Natural killer cell (primary cell): ENCODE results near the gene TMEM82. TPM values are rescaled to one million over a fixed set of nuclear protein-coding genes. Genes with fewer than 3 reads are reported as not detected.

Experiments
- ATAC-seq, 3 donors: fragments of 150-1000 bp in 2 of 3; fragments of 200-7000 bp in 1 of 3; cut with Tn5 transposase; 1 replicate in 1 of 3; 2 replicates in 2 of 3; pipeline ENCODE4 v1.10.0; 2021; ENCODE audit warnings: mild to moderate bottlenecking in 2 of 3, moderate library complexity in 2 of 3
- DNase-seq, 2 donors: peaks; one replicate each; pipeline versions ENCODE4 v3.0.0 to v3.0.0-alpha.2; 2013 to 2021; ENCODE audit warnings: mixed read lengths in 1 of 2
- H3K27ac ChIP-seq: one replicate; pipeline ENCODE4 v1.5.1; 2013; ENCODE audit warnings: mild to moderate bottlenecking, low read length
- H3K27me3 ChIP-seq: one replicate; pipeline ENCODE4 v1.6.1; 2013; ENCODE audit warnings: low read length; ENCODE audit not compliant: control insufficient read depth, insufficient read depth
- H3K36me3 ChIP-seq: one replicate; pipeline ENCODE4 v1.6.1; 2013; ENCODE audit warnings: low read length; ENCODE audit not compliant: control insufficient read depth, insufficient read depth
- H3K4me1 ChIP-seq: one replicate; pipeline ENCODE4 v1.6.1; 2013; ENCODE audit warnings: low read length; ENCODE audit not compliant: control insufficient read depth, insufficient read depth
- H3K4me3 ChIP-seq: one replicate; pipeline ENCODE4 v1.5.1; 2013; ENCODE audit warnings: low read length
- H3K9me3 ChIP-seq: one replicate; pipeline ENCODE4 v1.6.1; 2013; ENCODE audit warnings: low read length; ENCODE audit not compliant: control insufficient read depth, insufficient read depth
- H3K27ac Mint-ChIP-seq, 2 donors: one replicate each; pipeline ENCODE4 v1.8.0; 2022; ENCODE audit warnings: mild to moderate bottlenecking in 2 of 2, mixed read lengths in 2 of 2, moderate library complexity in 1 of 2
- H3K27me3 Mint-ChIP-seq, 2 donors: one replicate each; pipeline ENCODE4 v1.8.0; 2022; ENCODE audit warnings: low read depth in 2 of 2, mixed read lengths in 2 of 2
- H3K36me3 Mint-ChIP-seq: one replicate; pipeline ENCODE4 v1.8.0; 2022; ENCODE audit warnings: mixed read lengths
- H3K4me1 Mint-ChIP-seq, 2 donors: one replicate each; pipeline ENCODE4 v1.8.0; 2022; ENCODE audit warnings: mixed read lengths in 2 of 2
- H3K4me3 Mint-ChIP-seq: one replicate; pipeline ENCODE4 v1.8.0; 2022; ENCODE audit warnings: mild to moderate bottlenecking, moderate library complexity, mixed read lengths
- H3K9me3 Mint-ChIP-seq, 2 donors: one replicate each; pipeline ENCODE4 v1.8.0; 2022; ENCODE audit warnings: mixed read lengths in 2 of 2
- WGBS: methylation state at CpG from one replicate; pipeline ENCODE4 v1.1.7; 2013; ENCODE audit warnings: missing lambda C conversion rate; ENCODE audit not compliant: insufficient coverage; 5-methylcytosine and 5-hydroxymethylcytosine counted together
- intact Hi-C: fragments of 100-400 bp; cut with micrococcal nuclease; formaldehyde crosslinking; loops from one replicate; pipeline ENCODE4 v1.14.2; 2022
- total RNA-seq, 4 donors: library from RNA; stranded (reverse); fragments of 120-200 nt in 1 of 4; gene quantifications; one replicate each; pipeline versions ENCODE4 v1.2.3 to v1.2.4, GENCODE V29; 2013 to 2022
- TF ChIP-seq, protein P1 (sequence below): fragments of 200-600 bp; IDR thresholded peaks from one replicate; pipeline ENCODE4 v1.8.0; 2022; ENCODE audit warnings: antibody characterized with exemption

TMEM82 gene
- total RNA-seq, 3 donors from 2014 or later (not counting 1 experiment from before 2014, with no cell fraction given), result not detected

DNA sequence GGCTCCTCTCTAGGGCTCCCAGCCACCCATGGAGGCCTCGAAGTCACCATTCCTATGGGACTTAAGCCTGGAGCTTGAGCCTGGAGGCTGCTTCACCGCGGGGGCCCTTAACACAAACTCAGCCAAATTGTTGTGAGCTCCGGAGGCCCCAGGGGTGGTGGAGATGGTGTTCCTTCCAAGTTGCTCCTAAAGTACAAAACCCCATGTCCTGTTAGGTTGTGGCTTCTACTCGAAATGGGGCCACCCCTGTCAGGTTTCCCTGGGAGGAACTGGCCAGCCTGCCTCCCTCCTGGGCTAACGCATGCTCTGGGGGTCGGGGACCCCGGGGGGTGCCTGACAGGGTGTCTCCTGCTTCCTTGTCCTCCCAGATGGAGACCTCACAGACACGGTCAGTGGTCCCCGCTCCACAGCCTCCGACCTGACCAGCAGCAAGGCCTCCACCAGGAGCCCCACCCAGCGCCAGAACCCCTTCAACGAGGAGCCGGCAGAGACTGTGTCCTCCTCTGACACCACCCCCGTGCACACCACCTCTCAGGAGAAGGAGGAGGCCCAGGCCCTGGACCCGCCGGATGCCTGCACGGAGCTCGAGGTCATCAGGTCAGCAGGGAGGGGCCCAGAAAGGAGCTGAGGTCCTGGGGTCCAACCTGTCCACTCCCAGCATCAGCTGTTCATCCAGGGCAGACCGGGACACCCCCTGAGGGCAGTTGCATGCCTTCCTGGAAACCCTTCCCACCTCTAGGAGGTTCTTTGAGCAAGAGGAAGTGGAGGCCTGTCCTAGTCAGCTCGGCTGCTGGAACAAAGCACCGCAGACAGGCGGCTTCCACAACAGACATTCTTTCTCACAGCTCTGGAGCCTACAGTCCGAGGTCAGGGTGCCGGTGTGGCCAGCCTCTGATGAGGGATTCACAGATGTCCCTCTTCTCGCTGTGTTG, 17.1 kb upstream of the TMEM82 start:
- no peaks in the 10 kb centered on the region for H3K4me1 Mint-ChIP-seq
- H3K9me3 Mint-ChIP-seq, result no peaks in the 10 kb centered on the region
- peaks cover 56% of the 10 kb centered on the region for H3K36me3 ChIP-seq
- 92% methylated on average over 25 of the region's 26 CpGs for WGBS
- intact Hi-C loops, result no loop called here
- no peaks in the 10 kb centered on the region for H3K27me3 ChIP-seq
- no peaks in the 10 kb centered on the region for H3K4me1 ChIP-seq
- TF ChIP-seq, protein P1, sequence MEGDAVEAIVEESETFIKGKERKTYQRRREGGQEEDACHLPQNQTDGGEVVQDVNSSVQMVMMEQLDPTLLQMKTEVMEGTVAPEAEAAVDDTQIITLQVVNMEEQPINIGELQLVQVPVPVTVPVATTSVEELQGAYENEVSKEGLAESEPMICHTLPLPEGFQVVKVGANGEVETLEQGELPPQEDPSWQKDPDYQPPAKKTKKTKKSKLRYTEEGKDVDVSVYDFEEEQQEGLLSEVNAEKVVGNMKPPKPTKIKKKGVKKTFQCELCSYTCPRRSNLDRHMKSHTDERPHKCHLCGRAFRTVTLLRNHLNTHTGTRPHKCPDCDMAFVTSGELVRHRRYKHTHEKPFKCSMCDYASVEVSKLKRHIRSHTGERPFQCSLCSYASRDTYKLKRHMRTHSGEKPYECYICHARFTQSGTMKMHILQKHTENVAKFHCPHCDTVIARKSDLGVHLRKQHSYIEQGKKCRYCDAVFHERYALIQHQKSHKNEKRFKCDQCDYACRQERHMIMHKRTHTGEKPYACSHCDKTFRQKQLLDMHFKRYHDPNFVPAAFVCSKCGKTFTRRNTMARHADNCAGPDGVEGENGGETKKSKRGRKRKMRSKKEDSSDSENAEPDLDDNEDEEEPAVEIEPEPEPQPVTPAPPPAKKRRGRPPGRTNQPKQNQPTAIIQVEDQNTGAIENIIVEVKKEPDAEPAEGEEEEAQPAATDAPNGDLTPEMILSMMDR, result no peak
- H3K9me3 ChIP-seq, result no peaks in the 10 kb centered on the region
- no peak for DNase-seq
- no peaks in the 10 kb centered on the region for H3K27me3 Mint-ChIP-seq
- no peak overlapping the region for H3K27ac Mint-ChIP-seq
- no peak for ATAC-seq
- no peak overlapping the region for H3K27ac ChIP-seq
- no peak overlapping the region for H3K4me3 Mint-ChIP-seq
- H3K36me3 Mint-ChIP-seq, result no peaks in the 10 kb centered on the region
- no peak overlapping the region for H3K4me3 ChIP-seq

DNA sequence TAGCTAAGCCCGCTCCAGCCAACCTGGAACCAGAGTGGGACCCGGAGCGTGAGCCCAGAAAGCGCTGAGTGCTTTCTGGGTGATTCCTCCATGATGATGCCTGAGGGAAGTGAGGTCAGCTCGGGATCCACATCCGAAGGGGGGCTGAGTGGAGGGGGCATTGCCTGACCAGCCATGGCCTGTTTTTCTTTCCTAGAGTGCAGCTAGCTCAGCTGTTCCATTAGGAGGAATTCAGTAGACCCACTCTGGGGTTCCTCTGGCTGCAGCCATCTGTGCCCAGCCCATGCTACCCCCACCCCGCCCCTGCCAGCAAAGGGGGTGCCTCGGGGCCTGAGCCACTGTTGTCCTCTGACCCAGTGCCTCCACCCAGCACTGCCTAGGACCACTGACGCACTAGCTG, 15.8 kb upstream of the TMEM82 start:
- no peak overlapping the region for H3K4me3 Mint-ChIP-seq
- DNase-seq (no peak), ATAC-seq (no peak)
- no peaks in the 10 kb centered on the region for H3K36me3 Mint-ChIP-seq
- H3K9me3 Mint-ChIP-seq, result no peaks in the 10 kb centered on the region
- TF ChIP-seq, protein P1, result no peak
- no peaks in the 10 kb centered on the region for H3K4me1 Mint-ChIP-seq
- Histone ChIP-seq H3K36me3 (peaks cover 61% of the 10 kb centered on the region), H3K27me3 (no peaks in the 10 kb centered on the region), H3K9me3 (no peaks in the 10 kb centered on the region), H3K4me1 (no peaks in the 10 kb centered on the region), H3K27ac (no peak overlapping the region), H3K4me3 (no peak overlapping the region)
- no peaks in the 10 kb centered on the region for H3K27me3 Mint-ChIP-seq
- H3K27ac Mint-ChIP-seq, result no peak overlapping the region
- 98% methylated on average over 9 of the region's 9 CpGs for WGBS
- intact Hi-C loops, result no loop called here

DNA sequence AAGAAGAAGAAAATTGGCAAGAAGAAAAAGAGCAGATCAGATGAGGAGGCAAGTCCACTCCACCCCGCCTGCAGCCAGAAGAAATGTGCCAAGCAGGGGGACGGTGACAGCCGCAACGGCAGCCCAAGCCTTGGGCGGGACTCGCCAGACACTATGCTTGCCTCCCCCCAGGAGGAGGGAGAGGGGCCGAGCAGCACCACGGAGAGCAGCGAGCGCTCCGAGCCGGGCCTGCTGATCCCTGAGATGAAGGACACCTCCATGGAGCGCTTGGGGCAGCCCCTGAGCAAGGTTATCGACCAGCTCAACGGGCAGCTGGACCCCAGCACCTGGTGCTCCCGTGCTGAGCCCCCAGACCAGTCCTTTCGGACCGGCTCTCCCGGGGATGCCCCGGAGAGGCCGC, 15.3 kb upstream of the TMEM82 start:
- ATAC-seq (no peak), DNase-seq (no peak)
- intact Hi-C loops, result no loop called here
- H3K36me3 ChIP-seq, result peaks cover 63% of the 10 kb centered on the region
- H3K9me3 ChIP-seq, result no peaks in the 10 kb centered on the region
- TF ChIP-seq, protein P1, result no peak
- H3K4me1 Mint-ChIP-seq, result no peaks in the 10 kb centered on the region
- H3K27me3 Mint-ChIP-seq, result no peaks in the 10 kb centered on the region
- 97% methylated on average over 21 of the region's 21 CpGs for WGBS
- H3K27me3 ChIP-seq, result no peaks in the 10 kb centered on the region
- H3K27ac ChIP-seq, result no peak overlapping the region
- no peak overlapping the region for H3K4me3 ChIP-seq
- H3K36me3 Mint-ChIP-seq, result no peaks in the 10 kb centered on the region
- no peaks in the 10 kb centered on the region for H3K9me3 Mint-ChIP-seq
- no peak overlapping the region for H3K4me3 Mint-ChIP-seq
- no peaks in the 10 kb centered on the region for H3K4me1 ChIP-seq
- no peak overlapping the region for H3K27ac Mint-ChIP-seq
